ENCODE measurements around the gene ECHDC1.

The ECHDC1 gene

GRCh38 chr6:127300411-127300810, 43.0 kb downstream of the ECHDC1 start:
- no peak overlapping the region for H3K4me3 ChIP-seq (replicated peaks; ENCODE audit: low read depth, low read length)
- DNase-seq (ENCODE audit: low read depth), result peak; percentile 77
- TF ChIP-seq CTCF (IDR thresholded peaks at IDR 0.05; ENCODE audit: low read length, missing control alignments), result no peak

GRCh38 chr6:127299522-127300240, 43.7 kb downstream of the ECHDC1 start:
- no peak for TF ChIP-seq CTCF (IDR thresholded peaks at IDR 0.05; ENCODE audit: low read length, missing control alignments)
- no peak overlapping the region for H3K4me3 ChIP-seq (replicated peaks; ENCODE audit: low read depth, low read length)
- no peak for DNase-seq (ENCODE audit: low read depth)

GRCh38 chr6:127298475-127298874, 44.9 kb downstream of the ECHDC1 start:
- DNase-seq (ENCODE audit: low read depth), result peak; percentile 29
- no peak for TF ChIP-seq CTCF (IDR thresholded peaks at IDR 0.05; ENCODE audit: low read length, missing control alignments)
- no peak overlapping the region for H3K4me3 ChIP-seq (replicated peaks; ENCODE audit: low read depth, low read length)

- DNase-seq (ENCODE audit: low read depth), result no peak
- no peak for TF ChIP-seq CTCF (IDR thresholded peaks at IDR 0.05; ENCODE audit: low read length, missing control alignments)
- H3K4me3 ChIP-seq (replicated peaks; ENCODE audit: low read depth, low read length), result no peak overlapping the region
Measured at GRCh38 chr6:127297502-127298070, 45.8 kb downstream of the ECHDC1 start.

- no peak for DNase-seq (ENCODE audit: low read depth)
- H3K4me3 ChIP-seq (replicated peaks; ENCODE audit: low read depth, low read length), result no peak overlapping the region
- TF ChIP-seq CTCF (IDR thresholded peaks at IDR 0.05; ENCODE audit: low read length, missing control alignments), result no peak
Measured at GRCh38 chr6:127291495-127291894, 51.9 kb downstream of the ECHDC1 start.

GRCh38 chr6:127290391-127291265, 52.8 kb downstream of the ECHDC1 start:
- H3K4me3 ChIP-seq (replicated peaks; ENCODE audit: low read depth, low read length), result no peak overlapping the region

More at GRCh38 chr6:127290391-127291265, 52.8 kb downstream of the ECHDC1 start:
- DNase-seq (ENCODE audit: low read depth), result no peak
- no peak for TF ChIP-seq CTCF (IDR thresholded peaks at IDR 0.05; ENCODE audit: low read length, missing control alignments)

All from fibroblast of pulmonary artery (primary cell).